Subcutaneous adipose tissue (tissue), 4 donors: ENCODE data around the gene NPM1. TPM values are rescaled to one million over a fixed set of nuclear protein-coding genes. Genes with fewer than 3 reads are reported as not detected.

Experiments used
- CTCF ChIP-seq: fragments of 450-650 bp; IDR thresholded peaks from one replicate; pipeline ENCODE4 v1.5.1; 2016; ENCODE audit warnings: low read depth, mild to moderate bottlenecking, control low read depth, antibody characterized with exemption, moderate library complexity
- total RNA-seq, 4 donors: library from RNA; depleted of rRNA; stranded (reverse); fragments of >200 nt; gene quantifications; one replicate each; pipeline ENCODE4 v1.1.0, GENCODE V29; 2016

Gene NPM1
- total RNA-seq, 4 donors from 2014 or later = 421 to 628 (median 493) TPM

- TF ChIP-seq CTCF = no peak
Observed at GRCh38 chr5:171369898-171370297, 17.8 kb upstream of the NPM1 start.

- no peak for TF ChIP-seq CTCF
Observed at GRCh38 chr5:171371326-171371725, 16.3 kb upstream of the NPM1 start.

GRCh38 chr5:171379961-171380360 is 7.7 kb upstream of the NPM1 start:
- TF ChIP-seq CTCF = no peak

GRCh38 chr5:171386006-171386671 is 1.5 kb upstream of the NPM1 start:
- TF ChIP-seq CTCF = no peak

- TF ChIP-seq CTCF = no peak
Observed at GRCh38 chr5:171386861-171387344, 746 bp upstream of the NPM1 start.

GRCh38 chr5:171387970-171388815 is 544 bp downstream of the NPM1 start:
- TF ChIP-seq CTCF = no peak

GRCh38 chr5:171388816-171389168 is 1.1 kb downstream of the NPM1 start:
- TF ChIP-seq CTCF = no peak
